NCI-H748 treated with DMSO at 0.1 percent for 48 hours (cell line): ENCODE results near the gene ST8SIA5.

Experiments used
- DNase-seq: peaks from one replicate; lab custom pipeline; 2025; lab: John Stamatoyannopoulos, UW

The ST8SIA5 gene

DNA sequence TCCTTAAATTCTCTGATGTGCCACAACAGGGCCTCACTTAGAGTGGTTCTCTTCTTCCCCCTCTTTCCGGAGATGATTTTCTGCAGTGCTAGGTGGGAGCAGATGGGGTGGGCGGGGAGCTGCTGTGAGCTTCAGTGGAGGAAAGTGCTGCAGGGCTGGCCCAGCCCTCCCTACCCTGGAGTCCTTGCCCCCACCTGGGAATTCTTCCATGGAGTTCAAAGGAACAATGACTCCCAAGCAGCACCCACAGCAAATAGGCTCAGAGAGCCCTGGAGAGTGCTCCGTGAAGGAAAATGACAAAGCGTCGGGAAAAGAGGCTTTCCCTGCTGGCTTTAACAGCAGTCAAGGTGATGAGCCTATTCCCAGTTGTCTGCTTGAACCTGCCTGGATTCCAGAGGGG, 128.6 kb downstream of the ST8SIA5 start:
- DNase-seq, result no peak

DNA sequence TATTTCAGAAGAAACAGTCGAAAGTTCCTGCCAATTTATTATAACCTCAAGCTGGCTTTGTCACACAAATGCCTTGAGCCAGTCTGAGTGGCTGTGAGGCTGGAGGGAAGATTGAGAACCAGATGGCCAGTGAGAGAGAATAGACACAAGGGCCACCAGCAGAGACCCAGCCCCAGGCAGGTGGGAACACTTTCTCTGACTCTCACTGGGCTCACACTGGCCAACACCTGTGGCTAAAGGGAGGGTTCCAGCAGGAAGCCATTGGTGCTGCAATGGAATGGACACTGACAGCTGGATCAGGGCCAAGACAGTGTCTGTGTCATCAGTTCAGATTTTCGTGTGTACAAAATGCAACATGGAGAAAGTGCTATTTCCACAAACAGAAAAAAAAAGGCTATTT, 129.7 kb downstream of the ST8SIA5 start:
- DNase-seq, result no peak

GRCh38 chr18:46625069-46625468, 131.8 kb downstream of the ST8SIA5 start:
- no peak for DNase-seq

GRCh38 chr18:46624127-46624526, 132.7 kb downstream of the ST8SIA5 start:
- no peak for DNase-seq

DNA sequence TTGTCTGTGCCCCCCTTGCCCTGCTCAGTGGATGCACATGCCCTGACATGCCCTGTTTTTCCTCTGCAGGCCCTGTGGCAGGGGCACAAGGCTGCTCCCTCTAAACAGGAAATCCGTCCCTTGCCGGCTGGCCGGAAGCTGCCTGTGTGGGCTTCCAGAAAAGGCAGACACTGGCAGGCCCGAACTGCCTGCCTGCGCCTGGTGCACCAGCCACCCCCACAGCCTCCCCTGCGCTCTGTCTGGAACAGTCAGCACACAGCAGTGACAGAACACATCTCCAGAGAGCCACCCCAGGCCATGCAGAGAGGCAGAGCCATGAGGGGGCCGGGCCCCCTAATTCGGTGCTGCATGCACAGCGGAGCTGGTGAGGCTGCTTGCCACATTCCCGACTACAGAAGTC, 133.3 kb downstream of the ST8SIA5 start:
- no peak for DNase-seq

DNA sequence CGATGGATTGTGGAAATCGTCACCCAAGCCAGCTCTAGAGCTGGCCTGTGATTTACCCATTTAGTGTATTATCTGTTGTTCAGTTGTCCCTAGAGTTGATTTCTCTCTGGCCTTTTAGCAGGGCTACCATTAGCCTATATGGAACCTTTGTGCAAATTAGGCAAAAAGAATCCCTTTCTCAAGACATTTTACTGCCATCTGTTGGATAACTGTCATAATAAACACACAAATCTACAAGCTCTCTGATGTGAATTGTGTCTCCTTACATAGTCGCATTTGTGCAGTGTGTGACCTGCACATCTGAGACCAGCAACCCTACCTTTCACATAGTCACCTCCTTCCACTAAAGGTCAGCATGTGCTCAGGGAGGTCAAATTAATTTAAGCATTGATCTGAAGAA, 133.9 kb downstream of the ST8SIA5 start:
- DNase-seq, result no peak

- no peak for DNase-seq
These were observed 134.4 kb downstream of the ST8SIA5 start for GRCh38 chr18:46622451-46622850.

DNA sequence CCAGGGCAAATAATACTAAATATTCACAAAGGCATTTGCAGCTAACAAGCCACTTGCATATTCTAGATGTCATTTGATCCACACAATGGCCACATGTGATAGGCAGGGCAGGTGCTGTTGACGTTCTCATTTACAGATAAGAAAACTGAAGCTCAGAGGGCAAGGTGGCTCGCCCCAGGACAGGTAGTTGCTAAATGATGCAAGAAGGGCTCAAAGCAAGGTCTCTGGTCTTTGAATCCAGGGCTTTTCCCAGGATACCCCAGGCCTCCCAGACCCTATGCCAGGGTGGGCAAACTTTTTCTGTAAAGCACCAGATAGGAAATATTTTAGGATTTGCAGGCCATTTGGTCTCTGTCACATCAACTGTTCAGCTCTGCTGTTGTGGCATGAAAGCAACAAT, 135.0 kb downstream of the ST8SIA5 start:
- no peak for DNase-seq

DNA sequence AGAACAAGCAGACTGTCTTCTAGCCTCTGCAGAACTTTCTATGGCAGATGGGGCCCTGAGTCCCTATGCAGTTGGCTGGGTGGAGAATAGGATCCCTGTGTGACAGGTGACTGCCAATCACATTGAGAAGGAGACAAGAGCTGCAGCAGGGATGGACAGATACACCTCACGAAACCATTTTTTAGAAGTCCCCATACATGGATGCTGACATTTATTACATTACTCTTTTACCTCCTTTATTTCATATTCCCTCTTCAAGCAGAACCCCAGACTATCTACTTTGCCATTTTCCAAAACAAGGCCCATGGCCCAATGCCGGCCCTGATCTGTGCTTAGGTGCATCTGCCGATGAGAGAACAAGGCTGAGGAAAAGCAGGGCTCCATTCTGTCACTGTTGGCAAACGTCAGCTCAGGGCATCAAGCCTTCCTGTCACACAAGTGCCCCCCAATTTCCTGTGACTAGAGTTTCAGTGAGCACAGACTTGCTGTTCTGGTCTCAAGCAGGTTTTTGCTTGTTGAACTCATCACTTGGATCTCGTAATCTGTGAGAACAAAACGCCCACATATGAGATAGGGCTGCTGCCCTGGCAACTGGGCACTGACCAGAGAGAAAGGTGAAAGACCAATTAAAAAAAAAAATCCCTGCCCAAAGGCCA, 135.6 kb downstream of the ST8SIA5 start:
- DNase-seq, result no peak

GRCh38 chr18:46619559-46619958, 137.3 kb downstream of the ST8SIA5 start:
- no peak for DNase-seq
